ENCODE measurements around the gene TAF15.

The TAF15 gene

DNA sequence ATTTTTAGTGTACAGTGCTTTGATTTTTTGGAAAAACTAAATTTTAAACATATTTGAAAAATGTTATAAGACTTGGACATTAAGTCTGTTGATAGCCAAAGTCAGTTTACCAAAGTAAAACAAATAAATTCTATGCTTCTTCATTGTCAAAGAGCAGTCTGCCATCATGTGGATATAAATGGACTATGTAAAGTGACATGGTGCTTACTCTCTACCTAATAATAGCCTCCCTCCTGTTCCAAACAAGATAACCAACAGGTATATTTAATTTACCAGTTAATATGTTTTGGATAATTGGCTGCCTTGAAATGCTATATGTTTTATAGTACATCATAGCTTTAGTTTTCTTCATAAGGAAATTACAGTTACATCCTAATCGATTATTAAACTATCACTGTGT is 15.9 kb downstream of the TAF15 start:
- no peak for DNase-seq

DNA sequence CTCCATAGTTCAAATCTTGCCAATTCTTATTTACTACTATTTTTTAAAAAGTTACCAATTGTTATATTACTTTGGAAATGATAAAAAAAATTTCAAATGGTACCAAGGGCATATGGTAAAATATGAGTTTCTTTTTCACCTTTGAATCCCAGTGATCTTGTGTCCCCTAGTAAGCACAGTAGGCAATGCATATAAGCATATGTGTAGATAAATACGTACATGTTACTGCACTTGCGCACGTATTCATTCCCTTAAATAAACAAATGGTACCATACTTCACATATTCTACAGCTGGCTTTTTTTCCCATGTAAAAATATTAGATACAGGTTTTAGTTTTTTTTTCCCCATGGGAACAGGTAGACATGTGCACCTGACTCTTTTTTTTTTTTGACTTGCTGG is 31.8 kb downstream of the TAF15 start:
- DNase-seq: no peak

DNA sequence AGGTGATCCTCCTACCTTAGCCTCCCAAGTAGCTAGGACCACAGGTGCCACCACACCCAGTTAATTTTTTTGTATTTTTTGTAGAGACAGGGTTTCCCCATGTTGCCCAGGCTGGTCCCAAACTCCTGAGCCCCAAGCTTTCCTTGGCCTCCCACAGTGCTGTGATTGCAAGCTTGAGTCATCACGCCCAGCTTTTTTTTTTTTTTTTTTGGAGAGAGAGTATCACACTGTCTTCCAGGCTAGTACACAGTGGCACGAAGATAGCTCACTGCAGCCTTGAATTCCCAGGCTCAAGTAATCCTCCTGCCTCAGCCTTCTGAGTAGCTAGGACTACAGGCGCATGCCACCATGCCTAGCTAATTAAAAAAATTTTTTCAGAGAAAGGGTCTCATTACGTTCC is 32.2 kb downstream of the TAF15 start:
- no peak for DNase-seq

DNA sequence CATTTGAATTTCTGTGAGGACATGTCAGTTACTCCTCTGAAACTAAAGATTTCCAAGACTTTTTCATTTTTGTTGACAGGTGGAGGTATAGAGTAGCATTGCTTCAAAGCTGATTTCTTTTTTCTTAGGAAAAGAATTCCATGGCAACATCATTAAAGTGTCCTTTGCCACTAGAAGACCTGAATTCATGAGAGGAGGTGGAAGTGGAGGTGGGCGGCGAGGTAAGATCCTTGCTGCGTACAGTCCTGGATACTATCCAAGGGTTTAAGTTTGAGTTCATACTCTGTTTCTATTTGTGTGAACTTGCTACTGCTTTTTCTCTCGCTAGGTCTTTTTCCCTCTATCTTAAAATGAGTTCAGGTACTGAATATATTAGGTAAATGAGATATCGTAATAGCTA is 33.0 kb downstream of the TAF15 start:
- no peak for DNase-seq

DNA sequence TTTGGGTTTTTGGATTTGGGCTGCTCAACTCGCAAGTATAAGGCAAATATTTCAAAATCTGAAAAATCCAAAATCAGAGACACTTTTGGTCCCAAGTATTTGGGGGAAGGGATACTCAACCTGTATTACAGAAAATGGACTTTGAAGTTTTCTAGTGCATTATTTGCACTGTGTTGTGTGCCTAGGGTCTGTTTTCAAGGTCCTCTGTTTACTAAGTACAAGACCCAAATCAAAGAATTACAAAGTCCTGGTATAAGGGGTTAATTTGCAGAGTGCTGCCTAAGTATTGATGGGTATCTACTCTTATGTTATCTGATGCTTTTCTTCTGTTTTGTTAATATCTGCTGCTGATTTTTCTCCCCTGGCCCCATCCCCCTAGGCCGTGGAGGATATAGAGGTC is 34.4 kb downstream of the TAF15 start:
- DNase-seq: no peak

DNA sequence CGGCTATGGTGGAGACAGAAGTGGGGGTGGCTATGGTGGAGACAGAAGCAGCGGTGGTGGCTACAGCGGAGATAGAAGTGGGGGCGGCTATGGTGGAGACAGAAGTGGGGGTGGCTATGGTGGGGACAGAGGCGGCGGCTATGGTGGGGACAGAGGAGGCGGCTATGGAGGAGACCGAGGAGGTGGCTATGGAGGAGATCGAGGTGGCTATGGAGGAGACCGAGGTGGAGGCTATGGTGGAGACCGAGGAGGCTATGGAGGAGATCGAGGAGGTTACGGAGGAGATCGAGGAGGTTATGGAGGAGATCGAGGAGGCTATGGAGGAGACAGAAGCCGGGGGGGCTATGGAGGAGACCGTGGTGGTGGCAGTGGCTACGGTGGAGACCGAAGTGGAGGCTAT is 35.3 kb downstream of the TAF15 start:
- no peak for DNase-seq

DNA sequence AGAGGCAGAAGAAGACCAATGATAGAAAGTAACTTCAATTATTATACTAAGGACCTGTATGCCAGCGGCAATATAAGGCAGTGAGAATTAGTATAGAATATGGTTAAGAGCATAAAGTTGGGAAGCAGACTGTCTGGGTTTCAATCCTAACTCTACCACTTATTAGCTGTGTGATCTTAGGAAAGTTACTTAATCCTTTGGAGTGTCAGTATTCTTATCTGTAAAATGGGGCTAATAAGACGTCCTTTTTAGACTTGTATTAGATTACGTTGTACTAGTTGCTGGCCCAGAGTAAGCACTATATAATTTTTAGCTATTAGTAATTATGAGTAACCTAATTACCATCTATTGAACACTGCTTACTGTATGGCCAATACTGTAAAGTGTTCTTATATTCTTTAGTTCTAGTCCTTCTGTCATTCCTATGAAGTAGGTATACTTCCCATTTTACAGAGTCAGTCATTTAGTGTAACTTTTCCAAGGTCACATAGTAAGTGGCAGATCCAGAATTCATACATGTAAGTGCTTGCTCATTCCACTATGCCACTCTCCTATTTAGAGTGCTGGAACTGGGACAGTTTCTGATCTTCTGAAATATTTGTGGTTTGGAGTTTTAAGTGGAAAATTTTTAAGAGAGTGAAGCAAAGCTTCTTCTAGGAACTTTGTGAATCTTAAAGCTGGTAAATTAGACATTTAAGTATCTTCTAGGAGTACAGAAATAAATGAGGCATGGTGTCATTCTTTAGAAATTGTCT is 36.9 kb downstream of the TAF15 start:
- no peak for DNase-seq

DNA sequence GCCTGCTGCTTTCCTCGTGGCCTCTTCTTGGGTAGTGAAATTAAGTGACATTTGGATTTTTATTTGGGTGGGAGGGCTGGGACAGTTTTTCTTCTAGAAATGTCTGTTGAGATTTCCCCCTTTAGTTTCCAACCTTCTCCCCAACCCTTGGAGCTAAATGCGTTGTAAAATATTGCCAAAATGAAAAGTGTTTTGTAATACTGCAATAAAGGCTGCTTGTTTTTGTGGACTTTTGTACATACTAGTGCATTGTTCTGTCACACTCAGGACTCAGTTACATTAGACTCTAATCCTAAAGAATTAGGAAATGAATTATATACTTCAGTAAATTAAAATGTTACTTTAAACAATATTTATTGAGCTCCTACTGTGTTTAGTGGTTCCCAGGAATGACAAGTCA is 37.7 kb downstream of the TAF15 start:
- no peak for DNase-seq

DNA sequence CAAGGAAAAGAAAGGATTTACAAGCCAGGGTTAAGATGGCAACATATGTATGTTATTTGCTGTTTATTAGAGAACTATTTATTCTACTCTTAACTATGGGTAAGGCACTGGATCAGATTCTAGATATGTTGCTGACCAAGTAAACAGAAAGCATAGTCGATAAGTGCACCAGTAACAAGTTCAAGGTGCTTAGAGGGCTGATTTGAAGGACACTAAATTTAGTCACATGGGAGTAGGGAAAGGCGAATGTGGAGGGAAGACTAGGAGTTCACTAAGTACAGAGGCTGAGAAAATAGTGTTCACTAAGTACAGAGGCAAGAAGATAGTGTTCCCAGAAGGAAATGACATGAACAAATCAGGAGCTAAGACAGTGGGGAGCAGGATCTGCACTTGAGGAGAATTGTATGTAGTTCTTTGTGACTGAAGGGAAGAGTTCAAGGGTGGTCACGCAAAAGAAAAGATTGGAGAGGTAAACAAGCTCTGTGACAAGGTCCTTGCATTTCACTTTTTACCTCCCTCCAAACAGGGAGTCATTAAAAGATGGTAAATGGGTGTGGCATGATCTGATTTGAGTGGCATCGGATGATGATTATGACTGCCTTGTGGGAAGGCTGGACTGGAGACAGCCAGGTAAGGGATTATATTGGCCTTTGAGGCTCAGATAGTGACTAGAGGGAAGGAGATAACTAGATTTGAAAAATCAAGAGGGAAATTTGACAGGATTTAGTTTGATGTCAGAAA is 38.5 kb downstream of the TAF15 start:
- DNase-seq: no peak

DNA sequence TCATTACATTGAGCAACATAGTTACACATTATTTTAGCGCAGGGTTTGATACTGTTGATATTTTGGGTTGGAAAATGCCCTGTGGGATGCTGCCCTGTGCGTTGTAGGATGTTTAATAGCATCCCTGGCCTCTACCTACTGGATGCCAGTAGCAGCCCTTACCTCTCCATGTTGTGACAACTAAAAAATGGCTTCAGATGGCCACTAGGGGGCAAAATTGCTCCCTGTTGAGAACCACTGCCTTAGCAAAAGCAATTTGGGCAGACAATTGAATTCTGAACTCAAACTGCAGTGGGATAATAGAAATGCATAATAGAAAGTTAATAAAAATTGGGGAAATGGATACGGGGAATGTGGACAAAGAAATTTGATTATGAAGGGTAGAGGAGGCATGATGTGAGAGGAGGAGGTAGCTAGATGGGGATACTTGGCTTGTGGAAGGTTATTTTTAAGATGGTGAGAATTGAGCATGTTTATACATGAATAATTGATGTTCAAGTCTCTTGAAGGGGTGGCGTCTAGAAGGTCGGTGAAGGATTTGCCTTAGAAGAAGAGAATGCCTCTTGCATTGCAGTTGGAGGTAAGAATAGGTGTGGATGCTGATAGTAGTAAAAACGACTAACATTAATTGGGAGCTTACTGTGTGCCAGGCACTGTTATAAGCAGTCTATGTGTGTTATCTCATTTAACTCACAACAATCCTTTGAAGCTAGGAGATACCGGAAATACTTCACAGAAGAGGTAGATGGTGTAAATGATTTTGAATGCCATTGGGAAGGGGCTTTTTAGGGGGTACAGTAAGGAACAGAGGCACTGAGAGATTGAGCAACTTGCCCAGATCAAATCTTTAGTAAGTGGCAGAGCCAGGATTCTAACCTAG is 40.4 kb downstream of the TAF15 start:
- peak; percentile 56 to 74 for DNase-seq

DNA sequence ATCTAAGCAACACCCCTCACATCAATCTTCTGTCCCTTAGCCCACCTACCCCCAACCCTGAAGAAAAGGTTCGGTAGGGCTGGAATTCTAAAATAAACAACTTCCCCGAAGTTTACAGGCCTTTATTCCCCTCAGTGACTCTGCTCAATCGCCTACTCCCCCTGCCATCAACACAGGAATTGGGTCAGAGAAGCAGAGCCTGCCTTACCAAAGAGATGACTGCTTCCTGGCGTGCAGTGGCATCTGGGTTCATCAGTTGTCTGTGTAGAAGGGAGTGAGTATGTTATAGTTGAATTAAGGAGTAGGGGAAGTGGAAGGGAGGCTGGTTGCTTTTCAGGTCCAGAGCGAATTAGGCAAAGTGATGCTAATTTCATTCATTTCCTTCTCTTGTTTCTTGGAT is 46.7 kb downstream of the TAF15 start:
- no peak for DNase-seq

DNA sequence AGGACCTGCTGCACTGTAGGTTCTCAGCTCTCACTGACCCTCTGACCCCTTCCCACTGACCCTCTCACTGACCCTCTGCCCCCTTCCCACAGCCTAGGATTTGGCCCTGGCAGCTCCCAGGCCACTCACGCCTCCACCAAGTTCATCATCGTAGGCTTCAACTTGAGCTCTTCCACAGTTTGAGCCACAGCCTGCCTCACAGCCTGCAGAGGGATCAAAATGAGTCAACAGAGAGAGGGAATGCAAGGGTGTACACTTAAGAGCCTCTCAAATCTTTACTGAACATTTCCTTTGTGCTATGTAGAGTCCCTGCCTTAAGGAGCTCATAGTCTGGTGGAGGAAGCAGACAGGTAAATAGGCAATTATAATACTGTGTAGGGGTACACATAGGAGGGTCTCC is 47.3 kb downstream of the TAF15 start:
- DNase-seq: no peak

DNA sequence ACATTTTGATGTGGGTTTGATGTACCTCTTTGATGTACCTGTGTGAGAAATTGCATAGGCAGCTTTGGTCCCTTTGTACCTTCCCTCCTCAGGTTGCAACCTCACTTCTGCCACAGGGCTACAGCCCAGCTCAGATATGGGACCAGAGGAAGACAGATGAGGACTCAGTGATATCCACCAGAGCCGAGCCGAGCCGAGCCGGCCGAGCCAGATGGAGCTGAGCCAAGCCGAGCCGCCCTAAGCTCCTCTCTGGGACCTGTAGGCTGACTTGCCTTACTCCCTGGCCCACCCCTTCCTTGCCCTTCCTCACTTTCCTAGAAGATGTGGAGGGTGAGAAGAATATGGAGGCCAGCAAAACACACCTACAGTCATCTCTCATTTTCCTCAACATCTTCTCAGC is 55.6 kb downstream of the TAF15 start:
- no peak for DNase-seq

DNA sequence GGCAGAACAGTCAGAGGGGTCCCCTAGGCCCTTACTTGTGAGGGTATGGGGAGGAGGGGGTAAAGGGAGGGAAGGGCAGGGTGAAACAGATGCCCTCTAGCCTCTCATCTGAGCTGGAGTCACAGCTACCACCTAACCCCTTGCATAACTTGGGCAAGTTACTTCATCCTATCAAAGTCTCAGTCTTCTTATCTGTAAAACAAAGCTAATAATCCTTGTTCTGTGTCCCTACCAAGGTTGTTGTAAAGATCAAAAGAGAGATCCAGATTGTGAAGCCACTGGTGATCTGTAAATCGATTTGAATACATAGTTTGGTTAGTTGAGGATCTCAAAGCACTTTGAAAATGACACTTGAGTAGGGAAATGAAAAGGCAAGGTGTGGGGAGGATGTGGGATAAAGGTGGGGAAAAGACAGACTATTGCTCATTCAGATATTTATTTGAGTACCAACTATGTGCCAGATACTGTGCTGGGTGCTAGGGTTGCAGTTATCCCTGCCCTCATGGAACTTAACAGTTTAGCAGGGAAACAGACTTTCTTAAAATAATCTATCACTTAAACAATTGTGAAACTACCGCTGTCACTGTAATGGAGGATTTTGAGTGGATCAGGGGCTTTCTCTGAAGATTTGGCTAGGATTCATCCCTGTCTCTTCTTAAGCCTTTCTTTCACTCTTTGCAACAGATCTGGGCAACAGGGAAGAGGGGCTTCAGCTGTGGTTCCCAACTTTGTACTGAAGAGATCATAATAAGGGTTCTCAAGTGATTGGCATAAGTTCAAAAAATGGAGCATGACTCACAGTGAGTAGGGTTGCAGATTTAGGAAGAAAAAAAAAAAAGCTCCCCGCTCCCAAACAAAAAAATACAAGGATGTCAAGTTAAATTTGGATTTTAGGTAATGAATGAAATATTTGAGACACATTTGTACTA is 56.4 kb downstream of the TAF15 start:
- DNase-seq: no peak

DNA sequence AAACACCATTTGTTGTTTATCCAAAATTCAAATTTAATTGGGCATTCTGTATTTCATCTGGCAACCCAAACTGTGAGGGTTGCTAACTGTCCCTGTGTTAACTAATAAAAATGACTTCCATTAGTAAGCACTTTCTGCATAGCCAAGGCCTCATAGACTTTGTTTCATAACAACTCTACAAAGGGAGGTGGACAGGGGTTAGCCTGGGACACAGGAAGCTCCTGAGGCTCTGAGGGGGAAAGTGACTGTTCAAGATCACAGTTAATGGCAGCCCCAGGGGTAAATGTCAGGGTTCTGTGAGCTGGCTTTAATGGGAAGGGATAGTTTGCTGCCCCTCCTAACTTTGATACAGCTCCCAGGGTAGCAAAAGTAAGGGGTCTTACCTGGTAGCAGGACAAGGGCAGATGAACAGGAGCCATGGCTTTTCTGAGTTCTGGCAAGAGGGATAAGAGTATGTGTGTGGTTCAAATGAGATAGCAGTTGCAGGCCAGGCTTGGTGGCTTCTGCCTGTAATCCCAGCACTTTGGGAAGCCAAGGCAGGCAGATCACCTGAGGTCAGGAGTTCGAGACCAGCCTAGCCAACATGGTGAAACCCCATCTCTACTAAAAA is 57.2 kb downstream of the TAF15 start:
- DNase-seq: no peak

DNA sequence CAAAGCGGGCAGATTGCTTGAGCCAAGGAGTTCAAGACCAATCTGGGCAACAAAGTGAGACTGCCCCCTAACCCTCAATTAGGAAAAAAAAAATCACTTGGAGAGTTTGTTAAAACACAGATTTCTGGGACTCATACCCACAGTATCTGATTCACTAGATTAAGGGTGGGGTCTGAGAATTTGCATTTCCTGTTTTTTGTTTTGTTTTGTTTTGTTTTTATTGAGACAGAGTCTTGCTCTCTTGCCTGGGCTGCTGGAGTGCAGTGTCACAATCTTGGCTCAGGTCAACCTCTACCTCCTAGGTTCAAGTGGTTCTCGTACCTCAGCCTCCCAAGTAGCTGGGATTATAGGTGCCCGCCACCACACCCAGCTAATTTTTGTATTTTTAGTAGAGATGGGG is 58.3 kb downstream of the TAF15 start:
- DNase-seq: no peak

DNA sequence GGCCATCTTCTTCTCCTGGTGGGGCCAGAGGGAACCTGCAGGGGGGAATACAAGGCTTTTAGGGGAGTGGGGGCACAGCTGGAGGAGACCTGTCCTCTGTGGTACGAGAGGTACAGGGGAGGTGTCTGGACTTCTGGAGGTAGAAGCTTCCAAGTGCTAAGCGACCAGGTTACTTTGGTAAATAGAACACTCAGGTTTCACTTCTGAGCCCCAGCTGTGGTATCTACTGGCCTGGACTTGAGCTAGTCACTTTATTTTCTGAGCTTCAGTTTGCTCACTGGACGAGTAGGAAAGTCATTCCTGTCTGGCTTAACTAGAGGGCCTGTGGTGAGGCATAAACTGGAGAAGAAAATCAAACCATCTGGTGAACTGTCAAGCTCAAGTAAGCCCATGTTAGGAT is 59.5 kb downstream of the TAF15 start, which contains the start of gene HEATR9:
TSS of gene HEATR9 (minus strand) at position 155 of the 400 bp plus-strand sequence. CDS start at position 6, 149 bp downstream.
- DNase-seq: no peak

DNA sequence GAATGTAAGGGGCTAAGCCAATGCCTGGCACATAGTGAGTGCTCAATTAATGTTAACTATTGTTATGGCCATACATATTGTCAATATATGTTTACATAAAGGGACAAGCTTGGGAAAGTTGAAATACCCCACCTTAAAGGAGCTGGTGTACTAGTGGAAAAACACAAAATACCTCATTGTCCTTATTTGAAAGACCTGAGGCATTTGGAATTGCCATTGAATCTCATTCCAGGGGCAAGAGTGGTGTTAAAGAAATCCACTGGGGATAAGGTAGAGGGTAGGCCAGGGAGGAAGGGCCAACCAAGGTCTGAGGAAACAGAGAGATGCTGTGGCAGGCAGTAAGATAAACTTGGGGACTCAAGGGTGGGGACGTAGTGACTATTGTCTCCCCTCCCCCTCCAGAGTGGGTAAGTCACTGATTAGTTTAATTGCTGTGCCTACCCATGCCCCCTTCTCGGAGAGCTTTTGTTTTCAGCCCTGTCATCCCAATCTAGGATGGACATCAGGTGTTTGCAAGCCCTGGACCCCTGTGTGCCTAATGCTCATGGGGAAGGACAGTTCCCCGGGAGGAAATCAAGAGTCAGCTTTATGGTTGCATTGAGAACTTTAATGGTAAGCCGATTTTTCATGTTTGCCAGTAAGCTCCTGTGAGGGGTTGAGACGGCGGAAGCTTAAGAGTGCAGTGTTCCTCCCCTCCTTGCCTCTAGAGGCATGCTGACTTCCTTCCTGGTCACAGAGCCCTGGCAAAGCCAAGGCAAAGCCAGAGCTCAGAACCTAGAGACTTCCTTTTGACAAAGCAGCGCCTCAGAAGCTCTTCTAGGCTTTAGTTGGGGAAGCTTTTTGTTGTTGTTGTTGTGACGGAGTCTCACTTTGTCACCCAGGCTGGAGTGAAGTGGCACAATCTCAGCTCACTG is 61.9 kb downstream of the TAF15 start:
- DNase-seq: peak in 1 of 2 donors; percentile 37

DNA sequence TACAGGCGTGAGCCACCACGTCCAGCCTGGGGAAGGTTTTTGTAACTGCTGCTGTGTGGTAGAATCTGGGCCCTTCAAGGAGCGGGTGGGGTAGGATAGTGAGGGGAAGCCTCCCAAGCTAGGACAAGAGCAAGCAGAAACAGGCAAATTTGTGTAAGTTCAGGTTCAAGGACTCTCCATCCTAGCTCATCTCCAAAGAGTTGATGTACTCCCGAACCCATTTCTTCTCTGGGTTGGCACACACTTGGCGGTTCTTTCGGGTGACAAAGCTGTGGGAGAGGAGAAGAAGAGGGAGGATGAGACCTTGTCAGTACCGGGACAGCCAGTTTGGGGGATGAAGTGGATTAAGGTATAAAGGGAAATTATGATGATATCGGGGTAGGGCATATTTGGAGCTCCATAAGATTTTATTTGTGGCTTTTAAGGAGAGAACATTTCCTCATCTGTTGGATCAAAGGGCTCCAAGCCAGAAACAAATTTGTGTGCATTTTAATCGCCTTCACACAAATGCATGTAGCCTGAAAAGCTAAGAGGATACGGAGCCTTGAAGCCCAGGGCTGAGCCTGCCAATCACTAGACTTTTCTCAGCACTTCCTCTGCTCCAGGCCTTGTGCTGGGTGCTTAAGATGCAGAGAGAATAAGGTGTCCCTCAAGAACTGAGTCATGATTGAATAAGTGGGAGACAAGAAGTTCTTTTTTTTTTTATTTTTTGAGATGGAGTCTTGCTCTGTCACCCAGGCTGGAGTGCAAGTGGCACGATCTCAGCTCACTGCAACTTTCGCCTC is 63.1 kb downstream of the TAF15 start:
- DNase-seq: no peak
